Prostate gland (tissue), 2 donors: ENCODE measurements around the gene UBE2E2.

Experiments
- CTCF ChIP-seq, 4 experiments: fragments of 200-600 bp in 2 of 4; fragments of 450-650 bp in 2 of 4; sonication (generic) in 2 of 4; IDR thresholded peaks; 1 replicate in 3 of 4; 2 replicates in 1 of 4; pipeline ENCODE4 v1.5.1; 2016 to 2019; ENCODE audit warnings: antibody characterized with exemption in 4 of 4, mild to moderate bottlenecking in 2 of 4, moderate library complexity in 2 of 4
- POLR2A ChIP-seq: fragments of 450-650 bp; IDR thresholded peaks from one replicate; pipeline ENCODE4 v1.6.1; 2016; ENCODE audit warnings: antibody characterized with exemption, mild to moderate bottlenecking
- POLR2AphosphoS5 ChIP-seq: sonication (generic); formaldehyde crosslinking; IDR thresholded peaks from one replicate; pipeline ENCODE4 v1.6.1; 2017; ENCODE audit warnings: antibody characterized with exemption

DNA sequence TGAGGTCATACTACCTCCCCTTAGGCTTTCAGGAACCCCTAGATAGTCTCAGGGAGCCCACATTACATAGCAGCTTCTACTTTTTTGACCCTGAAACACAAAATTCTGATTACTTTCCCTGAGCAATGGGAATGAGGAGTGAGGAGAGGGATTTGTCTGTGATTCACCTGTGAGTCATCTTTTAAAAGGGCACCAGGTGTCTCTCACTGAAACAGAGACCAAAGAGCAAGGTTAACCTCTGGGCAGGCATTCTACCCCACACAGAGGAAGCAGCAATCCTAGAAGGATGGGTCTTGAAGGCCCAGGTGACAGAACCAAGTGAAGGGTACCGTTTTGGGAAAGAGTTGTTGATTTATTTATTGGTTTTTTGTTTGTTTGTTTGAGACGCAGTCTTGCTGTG lies 31.1 kb upstream of the UBE2E2 start:
- no peak for TF ChIP-seq POLR2A
- TF ChIP-seq CTCF (IDR thresholded peaks at IDR 0.05) = no peak
- no peak for TF ChIP-seq POLR2AphosphoS5
